GM21723 (cell line): ENCODE results near the gene FYN.

Source experiments
- ATAC-seq: cut with Tn5 transposase; IDR thresholded peaks from one replicate; pipeline ENCODE4 v1.9.1; 2021; ENCODE audit warnings: mild to moderate bottlenecking, moderate library complexity; ENCODE audit not compliant: unreplicated experiment

FYN gene

DNA sequence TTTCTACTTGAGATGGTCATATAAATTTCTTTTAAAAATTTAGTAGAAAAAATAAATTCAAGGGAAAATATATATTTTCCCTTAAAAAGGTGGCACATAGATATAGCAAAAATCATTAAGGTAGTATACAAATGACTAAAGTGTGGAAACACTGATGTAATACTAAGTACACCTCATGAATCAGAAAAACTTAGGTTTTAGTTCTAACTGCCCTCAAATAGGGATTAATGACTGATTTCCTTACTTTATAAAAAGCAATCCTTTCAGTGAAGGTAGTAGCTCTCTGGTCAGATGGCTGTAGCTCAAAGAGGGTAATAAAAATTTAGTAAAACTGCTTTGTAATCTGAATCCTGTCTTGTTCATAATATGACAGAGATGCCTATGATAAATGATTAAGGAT, 63.5 kb downstream of the FYN start:
- ATAC-seq: no peak

DNA sequence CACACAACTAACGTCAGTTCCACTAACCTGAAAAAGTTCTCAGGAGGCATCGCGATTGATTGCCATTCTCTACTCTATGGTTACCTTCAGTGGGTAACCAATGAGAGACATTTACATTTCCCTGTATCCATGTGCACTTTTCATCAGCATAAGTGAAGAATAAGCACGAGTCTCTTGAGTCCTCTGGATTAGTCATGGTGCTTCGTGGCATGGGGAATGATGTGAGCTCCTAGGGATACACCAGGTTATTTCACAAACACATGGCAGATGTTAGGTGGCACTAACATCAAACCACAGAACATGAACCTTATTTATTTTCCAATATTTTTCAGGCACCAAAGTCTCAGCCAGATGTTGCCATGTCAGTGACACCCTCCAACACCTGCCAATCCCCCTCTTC, 64.0 kb downstream of the FYN start:
- ATAC-seq: no peak

DNA sequence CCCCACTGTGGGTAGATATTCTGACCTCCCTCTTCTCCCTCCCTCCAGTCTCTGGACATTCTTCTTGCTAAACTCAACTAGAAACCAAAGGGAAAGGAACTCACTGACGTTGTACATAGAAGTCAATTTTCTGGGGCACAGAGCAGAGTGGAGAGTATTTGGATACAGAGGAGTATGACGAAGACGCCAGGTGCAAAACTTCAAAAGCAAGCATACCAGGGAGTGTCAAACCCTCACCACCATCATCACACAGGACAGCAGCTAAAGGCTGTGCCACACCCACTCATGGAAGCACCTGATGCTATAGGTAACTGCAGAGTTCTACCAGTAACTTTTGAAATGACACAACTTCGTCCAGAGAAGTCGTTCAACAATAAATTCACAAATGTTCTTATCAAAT, 64.8 kb downstream of the FYN start:
- ATAC-seq: no peak

DNA sequence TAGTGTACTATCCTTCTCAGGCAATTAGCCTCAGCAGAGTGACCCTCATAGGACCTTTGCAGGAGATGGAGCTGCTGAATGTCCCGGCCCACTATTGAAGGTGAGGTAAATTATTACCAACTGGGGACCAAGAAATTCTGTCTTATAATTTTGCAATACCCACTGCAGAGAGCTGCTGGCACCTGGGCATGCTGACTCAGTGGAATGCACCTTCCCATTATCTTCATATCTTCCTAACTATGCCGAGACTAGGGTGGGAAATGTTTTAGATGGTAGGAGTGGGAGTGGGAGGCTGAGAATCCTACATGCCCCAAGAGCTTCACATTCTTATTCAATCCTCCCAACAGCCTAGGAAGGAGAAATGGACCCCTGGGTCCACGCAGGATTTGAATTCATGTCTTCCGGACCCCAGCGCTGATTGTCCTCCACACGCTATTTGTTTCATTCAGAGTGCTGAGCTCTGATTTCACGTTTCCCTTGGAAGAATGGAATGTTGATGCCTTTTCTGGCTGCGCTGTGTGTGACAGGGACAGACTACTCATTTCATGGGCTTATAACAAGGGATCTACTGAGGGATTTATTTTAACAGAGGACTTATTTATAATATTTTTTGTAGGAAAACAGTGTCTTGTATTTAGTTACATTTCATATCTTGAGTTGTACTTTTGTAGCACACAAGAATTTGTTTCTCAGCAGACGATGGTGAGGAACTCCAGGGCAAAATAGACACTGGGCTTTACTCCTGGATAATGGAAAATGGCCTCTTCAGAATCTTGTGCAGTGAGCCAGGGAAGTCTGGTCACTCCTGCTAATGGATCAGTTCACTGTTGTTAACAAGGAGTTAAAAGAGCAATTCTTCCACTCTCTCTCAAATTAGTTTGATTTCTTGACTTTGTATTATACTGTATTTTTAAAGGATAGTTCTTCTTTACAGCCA, 66.4 kb downstream of the FYN start:
- no peak for ATAC-seq

DNA sequence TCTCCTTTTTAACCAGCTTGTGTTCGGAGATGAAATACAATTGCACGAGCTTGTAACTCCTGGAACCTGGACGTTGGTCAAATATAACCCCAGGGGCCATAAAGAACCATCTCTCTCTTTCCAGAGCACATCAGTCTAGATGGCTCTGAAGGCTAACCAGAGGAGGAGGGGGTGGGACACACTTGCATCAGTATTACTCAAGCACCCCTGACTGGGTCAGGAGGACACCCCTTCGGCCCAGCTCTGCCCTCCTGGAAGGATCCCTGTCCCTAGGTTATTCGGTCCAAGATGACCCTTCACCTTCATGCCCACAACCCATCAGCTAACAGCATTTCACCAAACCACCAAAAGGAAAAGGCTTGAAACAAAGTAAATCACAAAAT, 67.1 kb downstream of the FYN start:
- ATAC-seq: no peak

DNA sequence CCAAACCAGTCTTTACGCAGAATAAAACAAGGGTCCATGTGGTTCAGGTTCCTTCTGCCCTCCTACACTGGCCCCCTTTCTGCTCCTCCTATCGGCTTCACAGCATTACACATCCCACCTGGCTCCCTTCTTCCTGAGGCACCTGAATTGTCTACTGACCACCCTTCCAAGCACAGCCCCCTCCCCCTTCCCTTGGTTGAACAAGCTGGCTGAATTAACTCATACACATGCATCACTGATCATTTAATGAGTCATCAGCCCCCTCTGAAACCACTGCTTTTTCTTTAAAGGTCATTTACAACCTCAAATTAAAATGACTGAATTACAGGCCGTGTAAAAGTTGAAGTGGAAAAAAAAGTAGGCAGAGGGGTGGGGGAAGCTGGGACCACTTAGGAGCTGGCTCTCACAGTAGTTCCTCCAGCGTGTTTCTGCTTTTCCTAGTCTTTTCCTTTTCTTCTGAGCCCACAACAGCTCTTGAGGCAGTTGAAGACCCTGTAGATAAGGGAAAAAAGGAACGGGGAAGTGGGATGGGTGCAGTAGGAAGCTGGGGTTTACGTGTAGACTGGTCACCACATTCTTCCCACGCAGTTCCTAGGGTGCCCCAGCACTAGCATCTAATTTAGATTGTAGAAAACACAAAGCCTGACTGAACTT, 67.6 kb downstream of the FYN start:
- ATAC-seq: peak; percentile 58

DNA sequence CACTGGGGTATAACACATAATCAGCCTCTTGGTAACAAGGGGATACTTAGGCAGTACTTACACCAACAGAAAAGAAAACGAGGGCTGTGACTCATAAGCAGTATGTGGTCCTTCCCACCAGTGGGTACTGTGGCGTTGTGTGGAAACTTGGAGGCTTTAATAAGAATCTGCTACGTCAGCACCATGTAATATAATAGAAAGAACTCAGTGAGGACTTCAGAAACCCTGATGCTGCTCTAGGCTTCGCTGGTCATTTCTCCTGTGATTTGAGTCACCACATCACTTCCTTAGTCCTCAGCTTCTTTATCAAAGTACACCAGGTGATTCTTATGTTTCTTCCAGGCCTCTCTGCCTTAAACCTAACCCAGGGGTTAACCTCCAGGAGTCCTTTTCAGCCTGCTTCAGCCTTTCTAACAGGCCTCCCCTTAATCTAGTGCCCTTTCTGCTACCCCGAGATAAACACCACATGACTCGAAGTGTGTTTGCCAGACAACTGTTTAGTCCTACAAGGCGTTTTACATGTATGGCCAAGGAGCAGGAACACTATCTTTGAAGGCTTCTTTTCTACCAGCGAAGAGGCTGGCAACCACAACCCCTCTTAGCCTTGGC, 68.5 kb downstream of the FYN start:
- peak; percentile 46 for ATAC-seq

DNA sequence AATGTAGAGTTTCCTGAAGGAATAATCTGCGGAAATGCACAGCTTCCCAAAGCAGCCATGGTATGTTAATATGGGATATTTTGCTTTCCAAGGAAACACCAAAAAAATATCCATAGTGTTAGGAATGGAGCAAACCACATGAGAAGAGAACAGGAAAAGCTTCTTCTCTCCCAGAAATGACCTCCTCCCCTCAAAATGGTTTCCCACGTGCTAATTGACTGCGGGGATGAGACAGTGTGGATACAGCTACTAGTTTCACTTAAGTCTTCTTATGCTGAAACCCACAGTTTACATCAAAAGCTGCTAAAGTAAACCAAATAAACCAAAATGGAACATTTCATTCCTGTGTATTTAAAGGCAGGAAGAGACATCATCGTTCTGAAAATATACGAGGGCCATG, 69.4 kb downstream of the FYN start:
- no peak for ATAC-seq

DNA sequence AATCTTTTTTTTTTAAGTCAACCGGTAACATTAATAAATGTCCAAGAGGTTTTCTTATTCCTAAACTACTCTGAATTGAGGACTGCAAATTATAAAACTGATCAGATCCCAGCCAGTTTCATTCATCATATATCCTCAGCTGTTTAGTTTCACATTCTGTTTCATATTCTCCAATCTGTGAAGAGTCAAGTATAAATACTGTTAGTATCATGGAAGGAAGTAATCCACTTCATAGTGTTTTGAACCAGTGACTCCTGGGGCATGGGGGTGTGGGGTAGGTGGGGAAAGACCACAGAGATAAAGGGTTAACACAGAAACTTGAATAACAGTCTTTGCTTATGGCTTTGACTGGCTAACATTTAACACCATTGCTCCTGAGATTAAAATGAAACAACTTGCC, 69.9 kb downstream of the FYN start:
- no peak for ATAC-seq

DNA sequence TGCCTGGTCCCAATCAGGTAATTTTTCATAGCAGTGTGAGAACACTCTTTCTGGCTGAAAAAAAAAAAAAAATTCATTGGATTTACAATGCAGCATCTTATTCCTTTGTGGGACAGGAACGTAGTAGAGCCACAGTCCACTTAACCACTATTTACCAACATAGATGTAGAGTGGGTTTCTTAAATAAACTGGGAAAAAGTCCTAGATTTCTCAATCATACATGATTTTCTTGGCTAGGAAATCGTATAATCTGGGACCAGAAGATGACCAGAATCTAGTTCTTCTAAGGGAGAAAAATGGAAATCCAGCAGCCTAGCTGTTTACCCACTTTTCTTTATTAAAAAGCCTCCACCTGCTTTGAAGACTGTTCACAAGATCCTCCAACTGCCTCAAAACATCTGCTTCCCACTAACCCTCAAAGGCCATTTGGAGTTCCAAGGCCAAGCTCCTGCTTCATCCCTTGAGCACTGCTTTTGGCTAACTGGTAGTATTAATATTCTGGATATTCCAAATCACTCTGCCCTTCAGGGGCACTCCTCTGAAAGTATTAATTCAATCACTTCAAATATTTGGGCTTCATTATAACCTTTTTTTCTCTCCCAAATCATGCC, 70.4 kb downstream of the FYN start:
- ATAC-seq: no peak

DNA sequence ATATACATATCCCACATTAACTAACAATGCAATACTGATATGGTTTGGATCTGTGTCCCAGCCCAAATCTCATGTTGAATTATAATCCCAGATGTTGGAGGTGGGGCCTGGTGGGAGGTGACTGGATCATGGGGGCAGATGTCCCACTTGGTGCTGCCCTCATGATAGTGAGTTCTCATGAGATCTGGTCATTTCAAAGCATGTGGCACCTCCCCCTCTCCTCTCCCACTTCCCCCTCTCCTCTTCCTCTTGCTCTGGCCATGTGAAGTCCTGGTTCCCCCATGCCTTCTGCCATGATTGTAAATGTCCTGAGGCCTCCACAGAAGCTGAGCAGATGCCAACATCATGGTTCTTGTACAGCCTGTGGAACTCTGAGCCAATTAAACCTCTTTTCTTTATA, 71.2 kb downstream of the FYN start:
- ATAC-seq: no peak

DNA sequence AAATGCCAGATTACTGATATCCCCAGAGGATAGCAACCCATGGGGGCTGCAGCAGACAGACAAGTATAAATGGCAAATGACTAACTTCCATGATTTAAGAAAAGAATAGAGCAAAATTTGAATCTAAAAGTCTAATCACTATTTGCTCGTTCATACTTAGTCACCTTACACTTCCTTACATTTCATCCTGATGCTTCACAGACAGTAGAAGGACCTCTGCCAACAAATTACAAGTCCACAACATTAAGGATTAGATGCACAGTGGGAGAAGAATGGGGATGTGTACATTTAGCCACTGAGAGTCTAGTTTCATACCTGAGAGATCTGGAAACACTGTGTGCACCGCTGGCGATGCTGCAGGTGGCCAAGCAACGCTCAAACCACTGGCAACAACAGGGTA, 72.4 kb downstream of the FYN start:
- no peak for ATAC-seq

DNA sequence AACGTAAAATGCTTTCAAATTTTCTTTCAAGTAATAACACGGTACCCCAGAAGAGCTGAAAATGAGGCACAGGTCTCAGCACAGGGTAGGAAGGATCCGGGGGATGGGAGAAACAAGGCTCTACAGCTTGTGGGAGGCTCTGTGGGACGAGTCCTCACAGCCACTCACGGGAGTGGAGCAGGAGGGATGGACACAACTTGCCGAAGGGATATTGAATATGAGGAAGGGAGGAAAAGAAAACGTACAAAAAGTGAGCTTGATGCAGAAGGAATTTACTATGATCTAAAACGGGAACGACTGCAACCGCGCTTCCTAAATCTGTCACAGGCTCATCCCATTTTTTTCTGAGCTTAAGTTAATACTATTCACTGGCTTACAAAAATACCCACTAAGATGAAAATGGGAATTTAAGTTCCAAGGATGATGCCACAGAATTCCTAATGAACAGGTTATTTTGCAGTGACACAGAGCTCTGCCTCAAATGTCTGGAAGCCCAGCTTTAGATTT, 72.9 kb downstream of the FYN start:
- ATAC-seq: no peak

DNA sequence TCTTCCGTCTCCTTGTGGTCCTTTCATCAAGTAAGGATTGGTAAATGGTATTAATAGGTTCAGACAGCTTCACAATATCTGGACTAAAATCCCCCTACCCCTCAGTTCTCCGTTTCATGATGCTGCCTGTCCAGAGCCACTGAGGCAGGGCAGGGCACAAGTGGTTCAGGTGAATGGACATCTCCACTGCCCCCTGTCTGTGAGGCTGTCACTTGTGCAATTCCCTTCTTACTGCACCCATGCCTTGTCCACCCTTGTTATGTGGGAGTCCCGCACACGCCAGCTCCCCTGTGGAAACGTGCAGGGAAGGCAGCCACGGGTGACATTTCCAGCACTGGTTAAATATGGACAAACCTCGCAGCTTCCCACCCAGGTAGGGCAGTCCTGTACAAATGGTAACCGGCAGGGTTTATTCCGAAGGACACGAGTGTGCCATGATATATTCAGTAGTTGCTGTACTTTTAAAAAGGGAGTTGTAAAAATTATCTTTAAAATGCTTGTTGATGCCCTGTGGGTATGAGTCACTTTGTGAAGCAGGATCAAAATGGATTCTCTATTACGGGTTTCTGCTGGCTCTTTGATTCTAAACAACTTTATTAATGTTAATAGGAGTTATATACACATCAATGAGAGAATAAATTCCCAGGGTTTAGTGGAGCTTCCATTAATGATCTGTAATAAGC, 73.5 kb downstream of the FYN start:
- ATAC-seq: no peak

DNA sequence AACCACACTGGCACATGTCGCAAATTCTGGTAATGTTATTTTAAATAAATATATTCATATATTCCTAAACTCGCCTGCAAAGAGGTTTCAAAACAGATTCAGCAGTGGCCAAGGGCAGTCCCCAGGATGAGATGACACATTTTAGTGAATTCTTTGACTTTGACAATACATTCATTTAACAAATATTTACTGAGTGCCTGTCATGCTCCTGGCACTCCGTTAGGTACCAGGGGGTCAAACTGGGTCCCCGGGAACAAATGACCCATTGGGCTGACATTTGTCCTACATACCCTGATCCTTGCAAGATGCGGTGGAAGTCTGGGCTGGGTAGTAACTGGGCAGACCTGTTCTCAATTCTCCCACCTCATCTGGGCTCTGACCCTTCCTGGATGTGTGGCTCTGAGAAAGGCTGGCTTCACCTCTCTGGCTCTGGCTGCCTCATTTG, 74.9 kb downstream of the FYN start:
- no peak for ATAC-seq

DNA sequence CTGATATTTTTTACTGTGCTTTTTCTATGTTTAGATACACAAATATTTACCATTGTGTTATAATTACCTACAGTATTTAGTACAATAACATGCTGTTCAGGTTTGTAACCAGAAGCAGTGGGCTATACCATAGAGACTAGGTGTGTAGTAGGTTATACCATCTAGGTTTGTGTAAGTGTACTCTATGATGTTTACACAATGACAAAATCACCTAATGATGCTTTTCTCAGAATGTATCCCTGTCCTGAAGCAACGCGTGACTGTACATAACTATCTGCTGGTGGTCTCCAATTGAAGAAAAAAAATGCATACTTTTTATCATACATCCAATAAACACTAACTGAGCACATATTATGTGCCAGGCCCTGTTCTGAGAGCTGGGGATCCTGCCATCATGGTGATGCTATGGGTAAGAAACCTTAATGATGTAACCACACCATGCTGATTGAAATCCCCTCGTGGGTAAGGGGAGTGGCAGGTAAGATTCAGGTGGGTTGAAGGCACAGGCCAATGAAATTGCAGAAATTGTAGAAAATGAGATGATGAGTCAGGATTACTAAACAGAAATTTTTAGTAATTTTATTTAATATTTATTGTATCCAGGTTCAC, 76.8 kb downstream of the FYN start:
- ATAC-seq: no peak

DNA sequence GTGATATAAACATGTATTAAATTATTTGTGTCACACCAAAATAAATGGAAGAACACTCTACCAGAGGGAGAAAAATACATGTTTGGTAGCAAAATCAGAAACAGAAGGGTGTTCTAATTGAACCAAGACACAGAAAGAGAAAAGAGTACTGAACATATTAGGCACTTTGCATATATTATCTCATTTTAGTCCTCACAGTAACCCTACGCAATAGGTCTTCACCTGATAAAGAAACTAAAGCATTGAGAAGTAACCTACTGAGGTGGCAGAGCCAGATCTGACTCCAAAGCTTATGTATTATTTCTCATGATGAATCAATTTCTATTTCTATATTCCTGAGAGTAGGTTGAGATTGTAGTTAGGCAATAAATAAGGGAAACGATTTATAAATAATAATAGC, 77.7 kb downstream of the FYN start:
- ATAC-seq: no peak

DNA sequence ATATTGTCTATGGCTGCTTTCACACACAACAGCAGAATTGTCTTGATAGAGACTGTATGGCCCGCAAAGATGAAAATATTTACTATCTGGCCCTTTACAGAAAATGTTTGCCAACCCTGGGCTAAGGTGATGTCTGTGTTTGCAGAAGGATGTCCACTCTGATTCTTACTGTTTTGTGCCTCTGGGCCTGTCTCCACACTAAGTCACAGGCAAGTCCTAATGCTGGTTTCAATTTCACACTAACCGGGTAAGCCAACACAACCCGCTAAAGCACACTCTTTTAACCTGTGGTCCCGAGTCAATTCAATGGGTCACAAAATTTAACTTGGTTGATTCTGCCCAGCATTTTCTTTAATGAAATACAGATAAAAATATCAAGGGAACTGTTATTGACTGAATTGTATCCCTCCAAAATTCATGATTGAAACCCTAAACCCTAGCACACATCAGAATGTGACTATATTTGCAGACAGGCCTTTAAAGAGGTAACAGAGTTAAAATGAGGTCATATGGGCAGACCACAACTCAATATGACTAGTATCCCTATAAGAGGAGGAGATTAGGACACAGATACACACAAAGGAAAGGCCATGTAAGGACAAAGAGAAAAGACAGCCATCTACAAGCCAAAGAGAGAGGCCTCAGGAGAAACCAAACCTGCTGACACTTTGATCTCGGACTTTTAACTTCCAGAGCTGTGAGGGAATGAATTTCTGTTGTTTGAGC, 78.4 kb downstream of the FYN start:
- no peak for ATAC-seq

DNA sequence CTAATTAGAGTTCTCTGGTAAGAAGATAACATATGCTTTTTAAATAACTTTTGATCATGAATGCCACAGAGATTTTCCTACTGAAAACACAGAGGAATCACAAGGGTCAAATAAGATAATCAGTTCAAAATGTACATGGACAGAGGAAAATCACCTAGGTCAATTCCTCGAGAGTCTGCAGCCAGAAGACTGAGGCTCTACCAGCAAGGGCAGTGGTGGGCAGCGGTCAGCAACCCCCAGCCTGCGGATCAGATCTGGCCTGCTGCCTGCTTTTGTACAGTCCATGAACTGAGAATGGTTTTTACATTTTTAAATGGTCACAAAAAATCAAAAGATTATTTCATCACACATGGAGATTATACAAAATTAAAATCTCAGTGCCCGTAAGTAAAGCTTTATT, 79.0 kb downstream of the FYN start:
- ATAC-seq: no peak

DNA sequence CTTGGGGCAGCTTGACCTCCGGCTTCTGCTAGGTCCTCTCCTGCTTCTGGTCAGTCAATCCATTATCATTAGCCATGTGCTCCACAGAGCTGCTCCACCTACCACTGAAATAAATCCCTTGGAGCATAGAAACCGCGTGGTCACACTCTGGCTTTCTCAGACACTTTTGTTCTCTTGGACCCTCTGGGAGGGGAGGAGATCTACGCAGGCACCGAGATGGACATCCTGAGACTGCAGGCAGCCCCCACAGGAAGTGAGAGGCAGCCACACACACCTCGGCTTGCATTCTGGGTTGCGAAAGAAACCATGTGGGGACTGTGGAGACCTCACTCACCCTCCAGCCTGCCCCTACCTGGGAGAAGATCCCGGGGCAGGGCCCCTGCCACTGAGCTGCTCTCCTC, 79.5 kb downstream of the FYN start:
- no peak for ATAC-seq
